Measurements from ENCODE around the gene PARP2. TPM values are rescaled to one million over a fixed set of nuclear protein-coding genes. Genes with fewer than 3 reads are reported as not detected.

The PARP2 gene
- total RNA-seq, 1 experiment from 2014 or later: 49.4 TPM

GRCh38 chr14:20346713-20347112, 3.3 kb downstream of the PARP2 start:
- POLR2A ChIA-PET: no interaction called here
- peaks cover 75% of the 10 kb centered on the region for H3K36me3 Mint-ChIP-seq (ENCODE audit: insufficient read depth, unreplicated experiment)

GRCh38 chr14:20347747-20348146, 4.3 kb downstream of the PARP2 start:
- BruUV-seq (replicated peaks): no TSS peak
- Mint-ChIP-seq H3K4me1 (ENCODE audit: low read depth, unreplicated experiment) (peaks cover 11% of the 10 kb centered on the region), H3K4me3 (ENCODE audit: unreplicated experiment) (no peak overlapping the region), H3K27ac (ENCODE audit: unreplicated experiment) (no peak overlapping the region), H3K36me3 (ENCODE audit: insufficient read depth, unreplicated experiment) (peaks cover 80% of the 10 kb centered on the region), H3K9me3 (ENCODE audit: unreplicated experiment) (no peaks in the 10 kb centered on the region), H3K27me3 (ENCODE audit: insufficient read depth, unreplicated experiment) (no peaks in the 10 kb centered on the region)
- Histone ChIP-seq H3K27me3 (replicated peaks; ENCODE audit: control insufficient read depth, insufficient read depth, low read length) (no peaks in the 10 kb centered on the region), H3K4me1 (no peaks in the 10 kb centered on the region), H3K9me3 (no peaks in the 10 kb centered on the region), H3K36me3 (ENCODE audit: control insufficient read depth, insufficient read depth, low read length) (no peaks in the 10 kb centered on the region; the same call in 1 of the 2 replicates), H3K4me3 (ENCODE audit: low read depth, low read length) (no peak overlapping the region)
- intact Hi-C loops (cut with micrococcal nuclease; ENCODE audit: unreplicated experiment): no loop called here
- CTCF ChIA-PET: no interaction called here
- TF ChIP-seq CTCF (IDR thresholded peaks at IDR 0.05; ENCODE audit: insufficient read depth in 1 of 2, low read depth in 1 of 2, low read length in 1 of 2, severe bottlenecking in 1 of 2, unreplicated experiment in 1 of 2): no peak
- no peak for DNase-seq
- POLR2A ChIA-PET: no interaction called here

More at GRCh38 chr14:20346713-20347112, 3.3 kb downstream of the PARP2 start:
- no peak for TF ChIP-seq CTCF (IDR thresholded peaks at IDR 0.05; ENCODE audit: insufficient read depth in 1 of 2, low read depth in 1 of 2, low read length in 1 of 2, severe bottlenecking in 1 of 2, unreplicated experiment in 1 of 2)
- H3K27ac Mint-ChIP-seq (ENCODE audit: unreplicated experiment): no peak overlapping the region
- BruUV-seq (replicated peaks): no TSS peak
- Histone ChIP-seq H3K36me3 (ENCODE audit: control insufficient read depth, insufficient read depth, low read length) (no peaks in the 10 kb centered on the region; the same call in 1 of the 2 replicates), H3K4me1 (no peaks in the 10 kb centered on the region), H3K9me3 (no peaks in the 10 kb centered on the region), H3K27me3 (replicated peaks; ENCODE audit: control insufficient read depth, insufficient read depth, low read length) (no peaks in the 10 kb centered on the region), H3K4me3 (ENCODE audit: low read depth, low read length) (no peak overlapping the region)
- intact Hi-C loops (cut with micrococcal nuclease; ENCODE audit: unreplicated experiment): no loop called here
- peaks cover 11% of the 10 kb centered on the region for H3K4me1 Mint-ChIP-seq (ENCODE audit: low read depth, unreplicated experiment)
- no peaks in the 10 kb centered on the region for H3K9me3 Mint-ChIP-seq (ENCODE audit: unreplicated experiment)
- no peak overlapping the region for H3K4me3 Mint-ChIP-seq (ENCODE audit: unreplicated experiment)
- H3K27me3 Mint-ChIP-seq (ENCODE audit: insufficient read depth, unreplicated experiment): no peaks in the 10 kb centered on the region
- CTCF ChIA-PET: interaction anchor here (0.5 kb wide), 1 partner anchor 260 kb away, joined by 3 read pairs; no protein-coding TSS in a partner anchor
- DNase-seq: no peak

GRCh38 chr14:20350282-20350681, 6.8 kb downstream of the PARP2 start:
- no TSS peak for BruUV-seq (replicated peaks)
- no peak for DNase-seq
- no peak overlapping the region for H3K27ac Mint-ChIP-seq (ENCODE audit: unreplicated experiment)
- no peak overlapping the region for H3K4me3 ChIP-seq (ENCODE audit: low read depth, low read length)
- peaks cover 85% of the 10 kb centered on the region for H3K36me3 Mint-ChIP-seq (ENCODE audit: insufficient read depth, unreplicated experiment)
- no peaks in the 10 kb centered on the region for H3K27me3 ChIP-seq (replicated peaks; ENCODE audit: control insufficient read depth, insufficient read depth, low read length)
- POLR2A ChIA-PET: no interaction called here
- CTCF ChIA-PET: no interaction called here
- H3K4me1 Mint-ChIP-seq (ENCODE audit: low read depth, unreplicated experiment): no peaks in the 10 kb centered on the region
- H3K4me1 ChIP-seq: no peaks in the 10 kb centered on the region
- no peak overlapping the region for H3K4me3 Mint-ChIP-seq (ENCODE audit: unreplicated experiment)
- no peaks in the 10 kb centered on the region for H3K27me3 Mint-ChIP-seq (ENCODE audit: insufficient read depth, unreplicated experiment)
- no peaks in the 10 kb centered on the region for H3K9me3 Mint-ChIP-seq (ENCODE audit: unreplicated experiment)
- H3K36me3 ChIP-seq (ENCODE audit: control insufficient read depth, insufficient read depth, low read length): no peaks in the 10 kb centered on the region; the same call in 1 of the 2 replicates
- no peak for TF ChIP-seq CTCF (IDR thresholded peaks at IDR 0.05; ENCODE audit: insufficient read depth in 1 of 2, low read depth in 1 of 2, low read length in 1 of 2, severe bottlenecking in 1 of 2, unreplicated experiment in 1 of 2)
- H3K9me3 ChIP-seq: no peaks in the 10 kb centered on the region
- intact Hi-C loops (cut with micrococcal nuclease; ENCODE audit: unreplicated experiment): no loop called here
